Cardiac muscle cell (in vitro differentiated cells and primary cell): ENCODE data around the gene MORN5. TPM values are rescaled to one million over a fixed set of nuclear protein-coding genes. Genes with fewer than 3 reads are reported as not detected.

ENCODE experiments used
- DNase-seq, 2 donors: peaks; one replicate each; pipeline versions ENCODE4 v3.0.0 to v3.0.0-alpha.2; 2010 to 2017; ENCODE audit warnings: low read depth in 1 of 2, low spot score in 1 of 2
- H3K27ac ChIP-seq: fragments of 200-600 bp; sonication (generic); 2 replicates; pipeline ENCODE4 v1.5.1; 2016
- H3K27me3 ChIP-seq: fragments of 200-600 bp; sonication (generic); 2 replicates; pipeline ENCODE4 v1.6.0; 2016; ENCODE audit warnings: control low read depth
- H3K36me3 ChIP-seq: fragments of 200-600 bp; sonication (generic); 2 replicates; pipeline ENCODE4 v1.5.1; 2016; ENCODE audit warnings: control low read depth
- H3K4me1 ChIP-seq: fragments of 200-600 bp; sonication (generic); 2 replicates; pipeline ENCODE4 v1.8.1; 2017; ENCODE audit warnings: low read depth, mild to moderate bottlenecking, mixed run types
- H3K4me3 ChIP-seq: fragments of 200-600 bp; sonication (generic); 2 replicates; pipeline ENCODE4 v1.5.1; 2016; ENCODE audit warnings: mild to moderate bottlenecking
- H3K9me3 ChIP-seq: fragments of 200-600 bp; sonication (generic); 2 replicates; pipeline ENCODE4 v1.5.1; 2017; ENCODE audit warnings: low read depth, mild to moderate bottlenecking, control low read depth
- CTCF ChIP-seq: IDR thresholded peaks from 2 replicates; pipeline ENCODE4 v1.5.1; 2012; ENCODE audit warnings: low read depth, mild to moderate bottlenecking, low read length
- polyA plus RNA-seq: library from polyadenylated mRNA; unstranded; fragments of >200 nt; fragmentation: Nextera tagmentation; extraction: Ambion mirVana; gene quantifications from 2 replicates; pipeline ENCODE4 v1.2.1, GENCODE V29; 2016
- total RNA-seq: library from RNA; depleted of rRNA; stranded (reverse); fragments of >200 nt; gene quantifications from 2 replicates; pipeline ENCODE4 v1.2.3, GENCODE V29; 2016

MORN5 gene
- total and polyA plus RNA-seq, 2 experiments from 2014 or later = not detected

- Histone ChIP-seq H3K4me3 (no peak overlapping the region), H3K27me3 (no peaks in the 10 kb centered on the region), H3K4me1 (no peaks in the 10 kb centered on the region), H3K27ac (no peak overlapping the region), H3K9me3 (no peaks in the 10 kb centered on the region), H3K36me3 (no peaks in the 10 kb centered on the region)
- no peak for TF ChIP-seq CTCF
- no peak for DNase-seq
Measured at GRCh38 chr9:122188369-122188768, 28.7 kb downstream of the MORN5 start.

GRCh38 chr9:122190597-122191381 lies 31.1 kb downstream of the MORN5 start:
- H3K9me3 ChIP-seq = no peaks in the 10 kb centered on the region
- H3K4me3 ChIP-seq = no peak overlapping the region
- no peak for TF ChIP-seq CTCF
- no peaks in the 10 kb centered on the region for H3K36me3 ChIP-seq
- no peaks in the 10 kb centered on the region for H3K4me1 ChIP-seq
- no peak for DNase-seq
- no peak overlapping the region for H3K27ac ChIP-seq
- H3K27me3 ChIP-seq = peaks cover 5% of the 10 kb centered on the region

DNA sequence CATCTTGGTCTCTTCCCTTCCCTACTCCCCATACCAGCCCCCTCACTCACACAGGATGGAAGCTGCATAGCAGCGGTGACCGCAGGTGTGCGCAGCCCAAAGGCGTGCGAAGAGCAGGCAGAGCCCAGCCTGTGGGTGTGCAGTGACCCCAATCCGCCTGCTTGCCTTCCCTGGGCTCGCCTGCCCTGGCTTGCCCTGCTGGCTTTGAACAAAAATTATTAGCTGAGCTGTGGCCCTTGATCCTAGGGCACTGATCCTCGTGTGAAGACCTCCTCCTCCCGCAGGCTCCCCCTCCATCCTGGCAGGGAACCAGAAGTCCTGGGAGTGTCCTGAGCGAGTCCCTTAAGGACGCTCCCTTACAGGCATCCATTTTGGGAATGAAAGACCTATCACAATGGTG lies 31.9 kb downstream of the MORN5 start:
- Histone ChIP-seq H3K4me3 (no peak overlapping the region), H3K36me3 (no peaks in the 10 kb centered on the region), H3K27ac (no peak overlapping the region), H3K9me3 (no peaks in the 10 kb centered on the region), H3K27me3 (peaks cover 5% of the 10 kb centered on the region), H3K4me1 (no peaks in the 10 kb centered on the region)
- no peak for TF ChIP-seq CTCF
- no peak for DNase-seq

DNA sequence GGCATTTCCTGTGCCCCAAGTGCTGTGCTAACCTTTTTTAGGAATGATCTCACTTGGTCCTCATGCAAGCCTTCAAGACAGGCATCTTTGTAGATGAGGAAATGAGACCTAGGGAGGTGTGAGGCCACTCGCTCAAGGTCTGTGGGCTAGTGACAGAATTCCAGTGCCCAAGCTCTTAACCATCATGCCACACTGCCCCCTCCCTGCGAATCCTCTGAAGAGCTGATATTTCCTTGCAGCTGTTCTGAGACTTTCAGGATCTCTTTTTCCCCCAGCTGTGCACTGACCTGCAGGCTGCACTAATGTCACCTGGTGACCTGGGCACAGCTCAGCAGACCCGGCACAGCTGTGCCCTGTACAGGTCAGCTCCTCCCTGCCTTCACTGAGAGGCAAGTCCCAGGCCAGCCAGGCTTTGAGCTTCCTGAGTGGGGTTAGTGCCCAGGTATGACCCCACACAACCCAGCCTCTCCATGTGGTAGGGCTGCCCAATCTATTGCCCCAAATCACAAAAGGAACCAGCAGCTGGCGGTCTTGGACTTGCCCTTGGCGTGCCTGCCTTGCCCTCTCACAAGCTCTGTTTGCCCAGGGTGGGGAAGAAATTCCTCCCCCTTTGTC lies 32.7 kb downstream of the MORN5 start:
- Histone ChIP-seq H3K36me3 (no peaks in the 10 kb centered on the region), H3K4me3 (no peak overlapping the region), H3K27ac (no peak overlapping the region), H3K4me1 (no peaks in the 10 kb centered on the region), H3K27me3 (peaks cover 5% of the 10 kb centered on the region), H3K9me3 (no peaks in the 10 kb centered on the region)
- no peak for DNase-seq
- no peak for TF ChIP-seq CTCF

DNA sequence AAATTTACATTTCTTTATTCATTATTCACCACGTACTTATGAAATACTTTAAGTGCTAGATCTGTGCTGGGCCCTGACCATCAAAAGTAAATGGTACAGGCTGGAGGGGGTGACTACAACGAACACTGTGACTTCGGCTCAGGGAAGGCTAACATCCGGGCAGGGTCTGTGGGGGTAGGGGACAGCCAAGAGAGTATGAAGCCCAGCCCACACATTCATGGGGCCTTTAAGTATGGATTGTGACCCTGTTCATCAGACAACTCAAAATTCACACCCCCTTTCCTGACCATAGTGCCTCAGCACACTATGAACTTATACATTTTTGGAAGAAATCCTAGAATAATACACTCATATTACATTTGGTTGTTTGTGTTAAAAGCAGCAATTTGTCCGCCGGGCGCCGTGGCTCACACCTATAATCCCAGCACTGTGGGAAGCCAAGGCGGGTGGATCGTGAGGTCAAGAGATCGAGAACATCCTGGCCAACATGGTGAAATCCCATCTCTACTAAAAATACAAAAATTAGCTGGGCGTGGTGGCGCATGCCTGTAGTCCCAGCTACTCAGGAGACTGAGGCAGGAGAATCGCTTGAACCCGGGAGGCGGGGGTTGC lies 33.3 kb downstream of the MORN5 start:
- H3K9me3 ChIP-seq = no peaks in the 10 kb centered on the region
- no peaks in the 10 kb centered on the region for H3K36me3 ChIP-seq
- H3K27ac ChIP-seq = no peak overlapping the region
- no peaks in the 10 kb centered on the region for H3K4me1 ChIP-seq
- no peak for TF ChIP-seq CTCF
- H3K4me3 ChIP-seq = no peak overlapping the region
- peaks cover 5% of the 10 kb centered on the region for H3K27me3 ChIP-seq
- DNase-seq = no peak
